NCI-H446 treated with DMSO at 0.1 percent for 48 hours (cell line): ENCODE results near the gene IRF5.

Experiments
- DNase-seq: peaks from one replicate; lab custom pipeline; 2025; lab: John Stamatoyannopoulos, UW

The IRF5 gene, protein sequence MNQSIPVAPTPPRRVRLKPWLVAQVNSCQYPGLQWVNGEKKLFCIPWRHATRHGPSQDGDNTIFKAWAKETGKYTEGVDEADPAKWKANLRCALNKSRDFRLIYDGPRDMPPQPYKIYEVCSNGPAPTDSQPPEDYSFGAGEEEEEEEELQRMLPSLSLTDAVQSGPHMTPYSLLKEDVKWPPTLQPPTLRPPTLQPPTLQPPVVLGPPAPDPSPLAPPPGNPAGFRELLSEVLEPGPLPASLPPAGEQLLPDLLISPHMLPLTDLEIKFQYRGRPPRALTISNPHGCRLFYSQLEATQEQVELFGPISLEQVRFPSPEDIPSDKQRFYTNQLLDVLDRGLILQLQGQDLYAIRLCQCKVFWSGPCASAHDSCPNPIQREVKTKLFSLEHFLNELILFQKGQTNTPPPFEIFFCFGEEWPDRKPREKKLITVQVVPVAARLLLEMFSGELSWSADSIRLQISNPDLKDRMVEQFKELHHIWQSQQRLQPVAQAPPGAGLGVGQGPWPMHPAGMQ

DNA sequence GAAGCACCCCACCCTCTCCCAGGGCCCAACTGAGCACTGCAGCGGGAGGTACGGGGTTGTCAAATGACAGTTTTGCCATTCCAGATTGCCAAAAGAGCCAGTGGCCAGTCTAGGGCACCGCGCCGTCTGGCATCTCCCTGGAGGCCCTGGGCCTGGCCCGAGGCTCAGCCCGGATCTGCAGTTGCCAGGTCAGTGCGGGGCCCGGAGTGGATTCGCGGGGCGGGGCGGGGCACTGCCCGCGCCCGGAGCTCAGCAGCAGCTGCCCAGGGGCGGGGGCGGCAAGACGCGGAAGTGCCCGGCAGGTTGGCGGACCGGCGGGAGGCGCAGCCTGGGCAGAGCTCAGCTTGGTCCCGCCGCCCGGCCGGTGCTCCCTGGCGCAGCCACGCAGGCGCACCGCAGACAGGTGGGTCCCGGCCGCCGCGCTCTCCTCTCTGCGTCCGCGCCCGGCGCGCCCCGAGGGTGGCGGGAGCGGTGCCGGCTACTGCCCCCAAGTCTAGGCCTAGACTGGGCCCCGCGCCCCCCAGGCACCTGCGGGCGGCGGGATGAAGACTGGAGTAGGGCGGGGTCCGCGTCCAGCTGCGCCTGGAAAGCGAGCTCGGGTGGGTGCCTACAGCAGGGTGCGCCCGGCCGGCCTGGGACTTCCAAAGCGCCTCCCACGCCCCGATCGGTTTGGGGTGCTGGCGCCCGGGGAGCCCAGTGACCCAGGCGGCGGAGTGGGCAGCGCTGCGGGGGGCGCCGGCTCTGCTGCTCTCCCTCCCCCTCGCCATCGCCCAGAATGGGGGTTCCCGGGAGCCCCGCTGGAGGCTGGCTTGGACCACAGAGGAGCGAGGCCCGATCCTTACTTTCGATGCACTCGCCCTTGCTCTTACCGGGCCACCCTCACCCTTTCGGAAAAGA is at the start of gene IRF5:
IRF5 (plus strand) TSS at position 281 of the 897 bp plus-strand sequence. CDS start 4,155 bp downstream, outside the sequence.
- DNase-seq = no peak

DNA sequence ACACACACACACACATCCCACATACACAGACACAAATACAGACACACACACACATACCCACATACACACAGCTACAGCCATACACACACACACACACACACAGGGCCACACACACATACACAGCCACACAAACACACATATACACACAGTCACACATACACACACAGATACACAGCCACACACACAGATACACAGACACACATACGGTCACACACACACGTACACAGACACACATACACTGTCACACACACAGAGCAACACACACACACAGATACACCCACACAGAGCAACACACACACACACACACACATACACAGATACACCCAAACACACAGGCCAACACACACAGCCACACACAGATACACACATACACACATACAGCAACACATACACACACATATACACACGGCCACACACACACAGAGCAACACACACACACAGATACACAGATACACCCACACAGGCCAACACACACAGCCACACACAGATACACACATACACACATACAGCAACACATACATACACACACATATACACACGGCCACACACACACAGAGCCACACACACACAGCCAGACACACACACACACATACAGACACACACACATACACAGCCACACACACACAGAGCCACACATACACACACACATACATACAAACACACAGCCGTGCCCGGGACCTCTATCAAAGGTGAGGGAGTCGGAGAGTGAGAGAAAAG is 49.5 kb upstream of the IRF5 start:
- no peak for DNase-seq

DNA sequence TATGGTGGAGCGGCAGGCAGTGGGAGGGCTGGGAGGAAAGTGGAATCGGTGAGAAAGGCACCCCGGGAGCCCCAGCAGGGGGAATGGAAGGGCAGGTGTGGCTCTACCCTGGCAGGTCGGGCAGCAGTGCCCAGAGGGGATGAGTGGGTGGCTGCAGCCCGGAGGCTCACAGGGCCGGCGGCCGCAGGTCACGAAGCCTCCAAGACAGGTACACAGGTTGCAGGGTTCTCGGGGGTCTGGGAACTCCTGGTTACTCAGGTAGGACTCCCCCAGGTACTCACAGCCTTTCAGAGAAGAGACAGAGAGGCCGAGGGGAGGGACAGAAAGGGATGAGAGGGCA is 49.0 kb upstream of the IRF5 start:
- DNase-seq = no peak

DNA sequence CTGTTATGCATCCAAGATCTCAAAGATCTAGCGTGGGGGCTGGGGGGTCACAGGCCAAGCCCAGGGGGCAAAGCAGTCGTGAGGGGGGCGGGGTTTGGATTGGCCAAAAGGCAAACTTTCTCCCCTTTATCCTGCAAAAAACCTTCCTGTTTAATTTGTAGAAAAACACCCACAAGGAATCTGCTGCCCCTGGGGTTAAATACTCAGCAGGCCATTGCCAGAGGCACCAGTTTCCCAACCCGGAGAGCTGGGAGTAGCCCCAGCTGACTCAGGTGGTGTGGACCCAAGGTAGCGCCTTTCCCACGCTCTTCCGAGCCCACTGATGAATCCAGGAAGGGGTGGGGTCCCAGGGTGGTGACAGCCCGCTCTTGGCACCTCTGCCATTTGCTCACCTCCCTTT is 48.6 kb upstream of the IRF5 start:
- no peak for DNase-seq

DNA sequence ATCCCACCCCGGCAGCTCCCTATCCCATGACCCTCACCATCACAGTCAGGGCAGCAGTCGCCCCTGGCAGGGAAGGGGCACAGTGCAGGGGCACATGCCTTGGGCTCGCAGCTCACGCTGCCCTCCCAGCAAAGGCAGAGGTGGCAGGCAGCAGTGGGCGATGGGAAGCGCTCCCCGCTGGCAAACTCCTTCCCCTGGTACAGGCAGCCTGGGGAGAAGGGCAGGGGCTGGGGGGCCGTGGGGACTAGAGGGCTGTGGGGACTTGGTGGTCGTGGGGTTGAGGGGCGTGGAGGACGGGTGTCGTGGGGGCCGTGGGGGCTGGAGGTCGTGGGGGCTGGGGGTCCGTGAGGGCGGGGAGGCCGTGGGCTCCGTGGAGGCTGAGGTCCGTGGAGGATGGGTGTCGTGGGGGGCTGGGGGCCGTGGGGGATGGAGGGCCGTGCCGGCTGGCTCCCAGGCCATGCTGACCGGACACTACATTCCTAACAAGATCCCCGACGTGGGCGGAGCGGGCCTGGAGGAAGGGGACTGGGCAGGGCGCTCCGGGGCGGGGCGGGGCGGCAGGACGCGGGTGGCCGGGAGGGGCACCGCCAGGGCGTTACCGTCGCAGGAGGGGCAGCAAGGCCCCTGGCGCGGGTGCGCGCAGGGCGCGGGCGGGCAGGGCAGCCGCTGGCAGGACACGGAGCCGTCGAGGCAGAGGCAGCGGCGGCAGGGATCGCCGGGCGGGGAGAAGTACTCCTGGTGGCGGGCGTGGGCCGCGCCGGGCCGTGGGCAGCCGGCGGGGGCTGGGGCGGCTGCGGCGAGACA is 47.2 kb upstream of the IRF5 start:
- DNase-seq = no peak

DNA sequence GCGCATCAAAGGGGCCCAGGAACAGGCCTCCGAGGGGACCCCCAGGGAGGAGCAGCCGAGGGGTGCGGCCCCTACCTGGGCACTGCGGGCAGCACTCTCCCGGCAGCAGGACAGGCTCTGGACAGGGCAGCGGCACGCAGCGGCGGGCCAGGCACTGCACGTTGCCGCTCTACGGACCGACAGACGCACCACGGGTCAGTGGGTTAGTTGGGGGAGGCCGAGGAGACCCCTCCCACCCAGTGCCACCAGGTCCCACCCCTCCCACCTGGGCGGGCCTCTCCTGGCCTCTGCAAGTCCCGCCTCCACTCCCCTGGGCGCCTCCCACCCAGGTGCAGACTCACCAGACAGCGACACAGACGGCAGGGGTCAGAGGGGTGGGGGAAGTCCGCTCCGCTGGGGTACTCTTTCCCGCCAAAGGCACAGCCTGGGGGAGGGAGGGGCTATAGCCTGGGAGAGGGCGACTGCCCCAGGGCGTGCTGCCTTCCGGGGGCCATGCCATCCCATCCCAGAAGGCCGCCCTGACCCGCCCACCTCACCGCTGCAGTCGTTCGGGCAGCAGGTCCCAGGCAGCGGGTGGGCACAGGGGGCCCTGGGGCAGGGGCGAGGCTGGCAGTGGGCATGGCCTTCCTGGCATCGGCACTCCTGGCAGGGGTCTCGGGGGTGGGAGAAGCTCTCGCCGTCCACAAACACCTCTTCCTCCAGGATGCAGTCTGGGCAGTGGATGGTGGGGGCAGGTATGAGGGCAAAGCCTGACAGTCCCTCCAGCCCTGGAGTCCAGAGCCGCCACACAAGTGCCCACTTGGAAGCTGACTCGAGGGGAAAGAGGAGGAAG is 46.4 kb upstream of the IRF5 start:
- no peak for DNase-seq

DNA sequence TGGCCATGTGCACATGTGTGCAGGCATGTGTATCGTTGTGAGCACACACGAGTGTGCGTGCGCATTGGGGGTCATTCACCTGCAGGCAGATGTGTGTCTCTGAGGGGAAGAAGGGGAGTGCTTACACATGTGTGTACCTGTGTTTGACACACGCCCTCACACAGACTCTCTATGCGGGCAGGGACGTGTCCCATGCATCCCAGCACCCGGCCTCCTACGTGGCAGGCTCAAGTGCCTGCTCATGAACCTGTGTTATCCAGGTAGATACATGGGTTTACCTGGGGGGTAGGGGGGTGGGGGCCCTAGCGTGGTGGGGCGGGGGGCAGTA is 45.8 kb upstream of the IRF5 start:
- no peak for DNase-seq

DNA sequence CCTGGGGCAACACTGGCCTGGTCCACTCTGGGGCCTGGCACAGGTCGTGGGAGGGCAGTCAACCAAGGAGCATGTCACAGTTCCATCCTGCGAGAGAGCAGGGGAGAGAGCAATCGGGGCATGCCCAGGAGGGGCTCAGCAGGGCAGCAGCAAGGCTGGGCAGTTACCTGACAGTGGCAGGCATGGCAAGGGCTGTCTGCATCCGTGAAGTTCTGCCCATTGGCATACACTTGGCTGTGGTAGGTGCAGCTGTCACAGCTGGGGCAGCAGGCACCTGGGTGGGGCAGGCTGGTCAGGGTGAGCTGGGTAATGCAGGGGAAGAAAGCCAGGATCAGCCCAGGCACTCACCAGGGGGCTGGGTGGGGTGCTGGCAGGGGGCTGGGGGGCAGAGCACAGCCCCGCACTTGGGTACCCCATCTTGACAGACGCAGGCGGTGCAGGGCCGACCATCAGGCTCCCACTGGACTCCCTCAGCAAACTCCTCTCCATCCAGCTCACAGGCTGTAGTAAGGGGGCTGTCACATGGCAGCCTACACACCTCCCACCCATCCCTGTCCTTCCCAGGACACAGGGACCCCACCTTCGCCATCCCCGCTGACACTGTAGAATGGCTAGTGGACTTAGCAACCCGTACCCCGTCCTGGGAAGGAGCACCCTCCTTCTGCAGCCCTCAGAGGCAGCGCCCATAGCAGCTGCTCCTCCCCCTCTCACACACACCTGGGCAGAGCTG is 45.0 kb upstream of the IRF5 start:
- no peak for DNase-seq

DNA sequence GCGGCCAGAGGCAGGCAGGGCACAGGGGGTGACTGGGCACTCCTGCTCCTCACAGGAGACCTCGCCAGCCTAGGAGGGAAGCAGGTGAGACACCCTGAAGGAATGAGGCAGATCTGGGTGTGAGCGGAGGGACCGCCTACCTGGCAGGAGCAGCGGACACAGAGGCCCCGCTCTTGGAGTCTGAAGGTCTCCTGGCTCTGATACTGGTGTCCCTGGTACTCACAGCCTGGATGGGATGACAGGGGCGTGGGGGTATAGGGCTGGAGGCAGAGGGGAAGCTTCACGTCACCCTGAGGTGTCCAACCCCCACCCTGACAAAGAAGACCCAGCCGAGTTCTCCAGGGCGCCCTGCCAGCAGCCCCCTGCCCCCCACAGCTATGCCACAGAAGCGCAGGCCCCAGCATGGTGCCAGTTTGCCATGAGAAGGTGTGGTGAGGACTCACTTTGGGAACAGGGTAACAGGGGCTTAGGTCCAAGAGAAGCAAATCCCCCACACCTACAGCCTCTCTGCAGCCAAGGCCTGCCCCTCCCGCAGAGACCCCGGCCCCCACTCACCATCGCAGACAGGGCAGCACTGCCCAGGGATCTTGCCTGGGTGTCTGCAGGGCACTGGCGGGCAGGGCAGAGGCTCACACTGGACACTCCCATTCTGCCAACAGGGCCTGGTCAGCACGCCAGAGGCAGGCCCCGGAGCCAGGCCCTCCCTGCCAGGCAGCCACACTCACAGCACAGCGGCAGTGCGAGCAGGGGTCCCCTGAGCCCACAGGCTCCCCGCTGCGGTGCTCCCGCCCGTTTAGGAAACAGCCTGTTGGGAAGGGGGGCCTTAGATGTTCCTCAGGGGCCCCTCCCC is 44.3 kb upstream of the IRF5 start:
- DNase-seq = no peak

DNA sequence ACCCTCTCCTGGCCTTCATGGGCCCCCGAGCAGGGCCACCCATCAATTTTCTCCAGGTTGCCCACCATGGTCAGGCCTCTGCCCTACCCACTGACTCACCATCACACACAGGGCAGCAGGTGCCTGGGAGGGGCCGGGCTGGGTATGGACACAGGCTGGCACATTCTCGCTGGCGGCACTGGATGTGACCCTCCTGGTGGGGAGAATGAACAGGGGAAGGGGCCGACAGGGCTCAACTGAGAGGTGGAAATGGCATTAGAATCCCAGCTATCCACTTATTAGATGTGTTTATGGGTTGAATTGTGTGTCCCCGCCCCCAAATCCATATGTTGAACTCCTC is 43.7 kb upstream of the IRF5 start:
- DNase-seq = no peak

DNA sequence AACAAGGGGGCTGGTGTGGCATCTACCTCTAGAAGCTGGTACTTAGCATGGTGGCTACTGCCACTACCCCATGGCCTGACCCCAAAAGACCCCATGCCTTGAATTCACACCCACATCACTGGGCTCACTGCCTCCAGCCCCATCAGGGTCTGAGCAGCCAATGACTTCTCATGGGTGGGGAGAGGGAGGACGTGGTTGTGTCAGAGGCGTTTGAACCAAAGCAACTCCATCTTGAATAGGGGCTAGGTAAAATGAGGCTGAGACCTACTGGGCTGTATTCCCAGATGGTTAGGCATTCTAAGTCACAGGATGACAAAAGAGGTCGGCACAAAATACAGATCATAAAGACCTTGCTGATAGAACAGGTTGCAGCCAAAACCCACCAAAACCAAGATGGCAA is 42.4 kb upstream of the IRF5 start:
- DNase-seq = no peak

DNA sequence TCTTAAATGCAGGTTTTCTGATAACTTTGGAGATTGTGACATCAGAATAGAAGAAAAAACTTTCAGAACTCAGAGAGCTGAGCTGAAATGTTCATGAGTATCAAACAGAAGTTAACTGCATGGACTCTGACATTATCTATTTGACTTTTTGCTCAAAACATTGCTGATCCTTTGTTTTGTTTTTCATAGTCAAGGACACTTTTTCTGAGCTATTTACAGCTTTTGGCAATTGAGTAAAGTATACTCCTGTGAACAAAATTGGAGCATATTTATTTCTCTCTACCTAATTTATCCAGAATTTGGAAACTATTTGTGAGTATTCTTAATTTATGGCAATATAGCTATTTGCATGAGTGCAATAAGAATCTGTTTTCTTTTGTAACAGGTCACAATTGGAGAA is 38.3 kb upstream of the IRF5 start:
- DNase-seq = no peak

DNA sequence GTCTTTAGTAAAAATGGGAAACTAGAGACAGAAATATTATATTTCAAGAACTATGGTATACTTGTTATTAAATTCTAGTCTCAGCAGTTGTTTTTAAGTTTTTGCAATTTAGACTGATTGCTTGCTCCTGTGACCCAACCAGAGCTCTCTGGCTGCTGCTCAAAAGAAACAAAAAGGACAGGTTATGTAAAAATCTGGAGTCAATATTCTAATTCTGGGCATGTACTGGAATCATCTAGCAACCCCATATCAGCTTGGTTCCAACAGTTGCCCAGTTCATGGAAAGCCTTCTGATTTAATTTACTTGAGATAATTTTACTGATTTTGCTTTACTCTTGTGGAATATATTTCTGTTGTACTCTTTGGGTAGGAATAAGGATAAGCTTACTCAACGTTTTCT is 37.5 kb upstream of the IRF5 start:
- no peak for DNase-seq

DNA sequence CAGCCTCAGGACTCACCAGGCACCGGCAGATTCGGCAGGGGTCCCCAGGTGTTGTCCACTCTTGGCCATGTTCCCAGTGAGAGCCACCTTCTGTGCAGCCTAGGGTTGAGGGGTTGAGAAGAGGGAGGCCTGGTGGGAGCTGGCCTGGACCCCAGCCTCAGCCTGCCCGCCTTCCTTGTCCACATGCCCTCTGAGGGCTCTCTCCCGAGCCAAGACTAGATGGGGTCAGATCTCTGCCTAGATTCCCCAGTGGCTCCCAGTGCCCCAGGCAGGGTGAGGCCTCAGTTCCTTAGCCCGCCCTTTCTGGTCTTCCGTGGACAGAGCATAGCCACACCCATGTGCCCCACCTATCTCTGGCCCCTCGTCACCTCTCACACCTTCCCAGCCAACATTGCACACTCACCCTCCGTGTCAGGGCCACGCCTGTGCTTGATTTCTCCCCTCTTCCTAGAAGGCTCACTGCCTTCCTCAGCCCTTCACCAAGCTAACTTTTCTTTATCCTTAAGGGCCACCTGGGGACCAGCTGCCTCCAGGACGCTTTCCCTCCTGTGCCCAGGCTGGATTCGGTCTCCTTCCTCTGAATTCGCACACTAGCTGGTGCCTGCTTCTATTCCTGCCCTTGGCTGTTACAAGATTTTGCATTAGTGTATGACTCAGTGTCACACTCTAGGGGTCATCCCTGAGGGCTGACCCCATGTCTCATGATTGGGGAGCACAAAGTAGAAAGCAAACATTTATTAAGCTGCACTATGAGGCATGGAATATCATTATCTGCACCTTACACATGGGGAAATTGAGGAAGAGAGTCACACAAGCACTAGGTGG is 34.8 kb upstream of the IRF5 start:
- no peak for DNase-seq

DNA sequence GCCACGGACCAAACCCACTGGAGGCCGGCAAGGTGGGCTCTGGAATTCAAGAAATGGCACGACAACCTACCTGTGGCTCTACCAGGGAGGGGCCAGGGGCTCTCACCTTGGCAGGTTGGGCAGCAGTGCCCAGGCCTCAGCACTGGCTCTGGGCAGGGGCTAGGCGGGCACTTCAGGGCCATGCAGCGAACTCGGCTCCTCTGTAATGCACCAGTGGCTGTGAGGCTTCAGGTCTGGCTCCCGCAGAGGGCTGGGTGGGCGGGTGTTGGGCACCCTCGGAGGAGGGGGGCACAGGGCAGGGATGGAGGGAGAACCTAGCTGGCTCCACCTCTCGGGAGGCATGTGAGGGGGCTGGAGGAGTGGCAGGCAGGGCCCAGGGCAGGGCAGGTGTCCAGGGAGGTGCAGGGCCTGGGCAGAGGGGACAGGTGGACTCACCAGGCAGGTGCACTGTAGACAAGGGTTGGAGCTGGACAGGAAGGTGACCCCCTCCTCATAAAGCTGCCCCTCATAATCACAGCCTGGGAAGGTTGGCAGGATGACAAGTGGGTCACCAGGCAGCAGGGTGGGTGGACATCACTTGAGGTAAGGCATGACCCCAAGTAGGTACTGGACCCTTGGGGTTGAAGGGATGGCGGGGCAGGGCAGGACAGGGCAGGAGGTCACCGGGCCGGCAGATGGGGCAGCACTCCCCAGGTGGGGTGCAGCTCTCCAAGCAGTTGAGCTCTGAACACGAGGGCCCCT is 33.9 kb upstream of the IRF5 start:
- no peak for DNase-seq

DNA sequence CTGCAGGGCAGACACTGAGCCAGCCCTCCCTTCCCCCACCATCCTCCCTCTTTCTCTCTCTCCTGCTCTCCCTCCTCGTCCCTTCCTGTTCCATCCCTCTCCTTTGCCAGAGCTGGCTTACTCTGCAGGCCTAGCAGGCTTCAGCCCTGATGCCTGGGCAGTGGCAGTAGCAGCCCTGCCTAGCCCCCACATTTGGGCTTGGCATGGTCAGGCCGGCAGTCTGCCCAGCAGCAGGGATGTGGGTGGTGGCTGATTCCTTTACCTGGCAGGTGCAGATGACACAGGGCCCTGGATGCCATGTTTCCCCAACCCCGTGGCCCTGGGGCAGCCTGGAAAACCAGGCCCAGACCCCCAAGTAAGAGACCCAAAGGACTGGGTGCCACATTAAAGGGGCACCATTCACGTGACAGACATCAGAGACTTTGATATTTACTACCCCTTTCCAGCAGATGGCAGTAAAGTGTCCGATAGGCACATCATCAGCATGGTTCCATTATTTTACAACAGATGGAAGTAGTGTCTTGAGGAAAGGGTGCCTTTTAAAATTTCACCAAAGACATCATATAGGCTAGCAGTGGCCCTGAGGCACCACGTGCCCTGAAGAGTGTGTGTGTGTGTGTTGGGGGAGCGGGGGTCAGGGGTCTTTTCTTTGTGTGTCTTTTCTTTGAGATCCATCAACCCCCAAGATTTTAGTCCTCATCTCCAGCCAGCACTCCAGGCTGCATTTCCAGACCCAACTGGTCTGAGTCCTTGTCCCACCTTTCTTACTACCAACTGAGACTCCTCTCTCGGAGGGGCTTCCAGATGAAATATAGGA is 33.1 kb upstream of the IRF5 start:
- no peak for DNase-seq
